Activated CD4-positive, alpha-beta memory T cell treated with anti-CD3 and anti-CD28 coated beads, Interleukin-2, amount 10 ng/mL, durations not matched to agents 7 days and 5 days (primary cell): ENCODE measurements around the gene ITCH. TPM values are rescaled to one million over a fixed set of nuclear protein-coding genes. Genes with fewer than 3 reads are reported as not detected.

ENCODE experiments used
- CTCF ChIA-PET: fragments of 350-600 bp; sonication (Branson Sonifier 250); formaldehyde crosslinking; loops from one replicate; lab custom pipeline; 2021; ENCODE audit warnings: antibody characterized with exemption, inconsistent platforms; lab: Charles Lee
- POLR2A ChIA-PET: fragments of 350-600 bp; sonication (Branson Sonifier 250); formaldehyde crosslinking; loops from one replicate; lab custom pipeline; 2021; ENCODE audit warnings: antibody characterized with exemption; lab: Charles Lee
- DNase-seq: peaks from one replicate; pipeline ENCODE4 v3.0.0-alpha.2; 2020
- H3K27ac Mint-ChIP-seq: one replicate; pipeline ENCODE4 v1.8.0; 2021; ENCODE audit warnings: mild to moderate bottlenecking, mixed read lengths
- H3K27me3 Mint-ChIP-seq: one replicate; pipeline ENCODE4 v1.8.0; 2021; ENCODE audit warnings: mixed read lengths
- H3K36me3 Mint-ChIP-seq: one replicate; pipeline ENCODE4 v1.8.0; 2021; ENCODE audit warnings: low read depth, mixed read lengths
- H3K4me1 Mint-ChIP-seq: one replicate; pipeline ENCODE4 v1.8.0; 2021; ENCODE audit warnings: mixed read lengths
- H3K4me3 Mint-ChIP-seq: one replicate; pipeline ENCODE4 v1.8.0; 2021; ENCODE audit warnings: mild to moderate bottlenecking, mixed read lengths
- H3K9me3 Mint-ChIP-seq: one replicate; pipeline ENCODE4 v1.8.0; 2021; ENCODE audit warnings: mixed read lengths
- total RNA-seq, 2 experiments: library from RNA; stranded (reverse); gene quantifications; one replicate each; pipeline ENCODE4 v1.2.3, GENCODE V29; 2021

ITCH gene
- total RNA-seq, 2 experiments from 2014 or later, result 55.5 to 56.7 TPM

DNA sequence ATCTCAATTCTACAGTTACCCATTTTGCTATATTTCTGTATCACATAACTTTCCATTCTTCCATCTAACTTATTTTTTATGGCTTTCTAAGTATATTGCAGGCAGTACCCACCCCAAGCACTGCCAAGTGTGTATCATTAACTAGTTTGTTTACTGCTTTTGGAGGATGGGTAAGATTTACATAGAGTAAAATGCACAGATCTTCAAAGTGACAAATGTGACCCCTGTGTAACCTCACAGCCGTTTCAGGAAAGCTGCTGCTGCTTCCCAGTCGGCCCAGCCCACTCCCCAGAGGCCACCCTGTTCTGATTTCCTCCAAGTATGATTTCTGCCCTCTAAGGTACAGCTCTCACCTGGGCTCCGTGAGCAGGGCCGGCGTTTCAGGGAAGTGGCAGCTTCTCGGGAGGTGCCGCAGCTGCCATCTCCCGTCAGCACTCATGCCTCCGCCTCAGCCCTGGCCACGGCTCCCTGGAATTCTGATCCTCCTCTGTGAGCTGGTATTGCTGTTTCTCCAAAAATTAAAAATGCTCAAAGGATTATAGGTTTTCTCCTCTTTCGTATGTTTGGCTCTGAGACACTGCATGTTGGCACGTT, 180.5 kb downstream of the ITCH start:
- Mint-ChIP-seq H3K4me3 (no peak overlapping the region), H3K4me1 (peaks cover 21% of the 10 kb centered on the region), H3K27me3 (no peaks in the 10 kb centered on the region), H3K36me3 (peaks cover 35% of the 10 kb centered on the region), H3K27ac (no peak overlapping the region), H3K9me3 (no peaks in the 10 kb centered on the region)
- DNase-seq, result no peak
- POLR2A ChIA-PET, result interaction anchor here (1.0 to 1.5 kb wide), 4 partner anchors 10 to 27 kb away, joined by 3 to 5 read pairs (median 3); partner anchors contain the start of genes DYNLRB1 and MAP1LC3A
- CTCF ChIA-PET, result interaction anchor here (0.6 to 2.9 kb wide), 4 partner anchors 157 to 233 kb away, joined by 3 to 15 read pairs (median 3); no protein-coding TSS in a partner anchor

DNA sequence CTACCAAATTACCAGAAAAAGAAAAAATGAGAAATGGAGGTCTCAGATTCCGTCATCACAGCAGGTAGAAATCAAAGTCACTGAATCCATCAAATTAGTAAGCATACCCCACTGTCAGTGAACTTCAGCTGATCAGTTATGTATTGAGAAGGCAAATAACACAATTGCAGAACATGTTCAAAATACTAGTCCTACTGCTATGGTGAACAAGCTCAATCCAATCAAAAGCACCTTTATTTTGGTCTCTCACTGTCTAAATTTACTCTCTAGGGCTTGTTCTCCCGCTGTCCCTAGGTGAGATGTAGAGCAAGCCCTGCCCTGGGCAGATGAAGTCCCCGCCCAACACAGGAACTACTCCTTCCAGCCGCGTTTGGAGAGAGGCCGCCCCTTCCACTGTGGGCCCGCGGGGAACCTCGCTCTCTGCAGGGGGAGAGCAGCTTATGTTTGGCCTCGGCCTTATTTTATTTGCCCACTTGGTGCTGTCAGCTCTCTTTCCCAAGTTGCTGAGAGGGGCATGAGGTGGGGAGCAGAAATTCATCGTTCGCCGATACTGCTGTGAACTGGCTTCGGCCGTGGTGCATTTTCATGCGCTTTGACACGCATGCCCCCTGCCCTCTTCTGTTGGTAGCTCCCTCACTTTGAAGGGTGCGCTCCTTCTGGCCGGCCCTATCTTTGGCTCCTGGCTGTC, 181.2 kb downstream of the ITCH start:
- no peak for DNase-seq
- Mint-ChIP-seq H3K4me1 (peaks cover 21% of the 10 kb centered on the region), H3K4me3 (no peak overlapping the region), H3K36me3 (peaks cover 29% of the 10 kb centered on the region), H3K9me3 (no peaks in the 10 kb centered on the region), H3K27me3 (no peaks in the 10 kb centered on the region), H3K27ac (no peak overlapping the region)
- ChIA-PET CTCF (interaction anchor here (0.7 to 2.9 kb wide), 4 partner anchors 94 to 231 kb away, joined by 3 to 15 read pairs (median 4); no protein-coding TSS in a partner anchor), POLR2A (interaction anchor here (1.0 to 1.5 kb wide), 4 partner anchors 9 to 28 kb away, joined by 3 to 5 read pairs (median 3); partner anchors contain the start of genes DYNLRB1 and MAP1LC3A)

DNA sequence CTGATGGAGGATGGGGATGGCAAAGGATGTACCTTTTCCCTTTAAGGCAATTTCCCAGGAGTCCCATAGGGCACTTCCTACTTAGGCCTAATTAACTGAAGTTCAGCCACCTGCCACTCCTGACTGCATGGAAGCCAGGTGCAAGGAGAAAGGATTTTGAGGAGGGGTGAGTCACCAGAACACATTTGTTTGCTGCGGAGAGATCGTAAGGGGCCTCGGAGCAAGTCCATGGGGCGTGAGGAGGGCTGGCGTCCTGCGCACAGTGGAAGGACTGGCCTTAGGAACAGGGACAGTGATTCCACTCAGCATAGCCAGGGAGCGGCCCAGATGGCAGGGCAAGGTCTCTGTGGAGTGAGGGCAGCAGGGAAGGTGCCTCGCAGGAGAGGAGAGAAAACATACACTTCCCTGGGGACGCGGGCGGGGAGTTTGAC, 183.7 kb downstream of the ITCH start:
- H3K36me3 Mint-ChIP-seq, result peaks cover 11% of the 10 kb centered on the region
- H3K4me3 Mint-ChIP-seq, result no peak overlapping the region
- peaks cover 7% of the 10 kb centered on the region for H3K4me1 Mint-ChIP-seq
- no peak for DNase-seq
- CTCF ChIA-PET, result no interaction called here
- H3K27me3 Mint-ChIP-seq, result no peaks in the 10 kb centered on the region
- POLR2A ChIA-PET, result no interaction called here
- peak overlapping the region; percentile 5 for H3K27ac Mint-ChIP-seq
- H3K9me3 Mint-ChIP-seq, result no peaks in the 10 kb centered on the region

DNA sequence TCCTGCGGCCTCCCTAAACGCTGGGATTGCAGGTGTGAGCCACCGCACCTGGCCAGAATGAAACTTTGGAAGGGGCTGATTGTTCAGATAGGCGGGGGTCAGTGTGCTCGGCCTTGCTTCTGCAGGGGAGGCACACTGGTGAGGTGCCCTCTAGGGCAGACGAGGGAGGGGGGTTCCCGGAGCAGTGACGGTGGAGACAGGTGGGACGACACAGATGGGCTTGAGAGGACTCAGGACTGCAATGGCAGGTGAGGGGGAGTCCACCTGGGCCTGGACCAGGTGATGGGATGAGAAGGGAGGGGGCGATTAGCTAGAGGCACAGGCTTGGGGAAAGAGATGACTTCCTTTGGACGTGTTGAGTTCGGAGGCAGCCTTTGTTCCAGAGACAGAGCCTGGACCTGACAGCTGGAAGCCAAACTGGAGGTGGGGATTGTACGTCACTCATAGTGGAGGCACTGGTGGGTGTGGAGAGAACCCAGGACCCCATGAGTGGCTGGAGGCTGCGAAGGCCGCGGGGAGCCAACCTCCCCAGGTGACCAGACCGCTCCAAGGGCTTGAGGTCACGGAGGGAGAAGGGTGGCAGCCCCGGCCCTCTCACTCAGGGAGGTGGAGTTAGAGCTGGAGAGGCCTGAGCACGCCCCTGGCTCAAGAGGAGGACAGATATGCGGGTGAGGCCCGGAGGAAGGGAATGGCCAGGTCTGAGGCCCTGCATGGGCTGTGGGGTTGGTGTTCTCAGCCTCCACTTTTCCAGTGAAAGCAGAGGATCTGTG, 185.0 kb downstream of the ITCH start:
- ChIA-PET POLR2A (interaction anchor here (2.8 kb wide), 1 partner anchor 10 kb away, joined by 10 read pairs; the partner anchor contains the start of gene MAP1LC3A), CTCF (no interaction called here)
- H3K27ac Mint-ChIP-seq, result no peak overlapping the region
- H3K4me1 Mint-ChIP-seq, result peaks cover 2% of the 10 kb centered on the region
- no peak overlapping the region for H3K4me3 Mint-ChIP-seq
- no peaks in the 10 kb centered on the region for H3K9me3 Mint-ChIP-seq
- DNase-seq, result no peak
- H3K36me3 Mint-ChIP-seq, result peaks cover 7% of the 10 kb centered on the region
- no peaks in the 10 kb centered on the region for H3K27me3 Mint-ChIP-seq

DNA sequence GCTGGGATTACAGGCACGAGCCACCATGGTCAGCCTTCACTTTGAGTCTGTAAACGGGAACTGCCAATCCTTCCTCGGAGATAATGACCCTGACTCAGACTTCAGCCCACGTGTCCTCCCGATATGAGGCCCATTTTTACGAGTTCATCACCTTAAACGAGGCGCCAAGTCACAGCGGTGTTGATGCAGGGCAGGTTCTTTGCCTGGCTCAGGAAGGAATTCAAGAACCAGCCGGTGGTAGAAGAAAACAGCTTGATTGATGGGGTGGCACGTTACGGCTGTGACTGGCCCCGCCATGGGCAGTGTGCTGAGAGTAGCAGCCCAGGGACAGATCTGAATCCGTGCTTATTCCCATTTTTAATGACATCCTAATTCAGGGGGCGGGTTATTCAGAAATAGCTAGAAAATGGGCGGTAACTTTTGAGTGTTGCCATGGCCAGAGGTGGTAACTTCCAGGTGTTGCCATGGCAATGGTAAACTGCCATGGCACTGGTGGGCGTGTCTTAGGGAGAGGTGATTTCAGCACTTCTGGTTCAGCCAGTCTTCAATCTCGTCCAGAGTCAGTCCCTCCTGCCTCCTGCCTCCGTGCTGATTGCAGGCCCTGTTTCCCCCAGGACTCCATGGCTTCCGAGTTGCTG, 186.3 kb downstream of the ITCH start:
- no peaks in the 10 kb centered on the region for H3K36me3 Mint-ChIP-seq
- ChIA-PET CTCF (no interaction called here), POLR2A (interaction anchor here (2.8 kb wide), 1 partner anchor 9 kb away, joined by 10 read pairs; the partner anchor contains the start of gene MAP1LC3A)
- no peak for DNase-seq
- no peaks in the 10 kb centered on the region for H3K27me3 Mint-ChIP-seq
- no peak overlapping the region for H3K4me3 Mint-ChIP-seq
- no peaks in the 10 kb centered on the region for H3K9me3 Mint-ChIP-seq
- no peaks in the 10 kb centered on the region for H3K4me1 Mint-ChIP-seq
- no peak overlapping the region for H3K27ac Mint-ChIP-seq

DNA sequence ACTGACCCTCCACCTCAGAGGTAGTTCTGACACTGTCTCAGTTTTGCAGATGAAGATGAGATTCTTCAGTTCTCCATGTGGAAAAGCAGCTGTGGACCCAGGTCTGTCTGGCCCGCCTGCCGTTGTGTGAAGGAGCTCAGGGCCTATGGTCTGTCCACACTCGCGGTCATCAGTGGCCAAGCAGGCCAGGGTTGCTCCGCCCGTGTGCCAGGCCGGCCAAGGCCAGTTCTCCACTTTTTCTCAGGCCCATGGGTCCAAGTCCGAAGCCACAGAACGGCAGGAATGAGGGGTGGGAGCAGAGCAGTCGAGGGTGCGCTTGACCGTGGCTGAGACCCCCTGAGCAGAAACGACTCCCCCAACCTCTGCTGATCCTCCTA, 186.8 kb downstream of the ITCH start:
- ChIA-PET CTCF (no interaction called here), POLR2A (interaction anchor here (2.8 kb wide), 1 partner anchor 8 kb away, joined by 10 read pairs; the partner anchor contains the start of gene MAP1LC3A)

DNA sequence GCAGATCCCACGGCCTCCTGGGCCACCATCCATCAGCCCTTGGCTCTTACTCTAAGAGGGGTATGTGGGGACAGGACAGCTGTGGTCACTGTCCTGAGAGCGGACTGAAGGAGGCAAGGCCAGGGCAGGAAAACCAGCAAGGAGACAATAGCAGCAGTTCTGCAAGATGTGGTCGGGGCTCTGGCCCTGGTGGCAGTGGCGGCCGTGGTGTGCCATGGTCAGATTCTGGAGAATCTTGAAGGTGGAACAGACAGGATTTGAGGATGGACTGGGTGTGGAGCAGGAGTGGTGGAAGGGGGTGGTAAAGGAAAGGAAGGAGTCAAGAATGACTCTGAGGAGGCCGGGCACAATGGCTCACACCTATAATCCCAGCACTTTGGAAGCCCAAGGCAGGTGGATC, 189.5 kb downstream of the ITCH start:
- Mint-ChIP-seq H3K36me3 (no peaks in the 10 kb centered on the region), H3K4me1 (peaks cover 5% of the 10 kb centered on the region), H3K4me3 (no peak overlapping the region), H3K27me3 (no peaks in the 10 kb centered on the region), H3K27ac (no peak overlapping the region), H3K9me3 (no peaks in the 10 kb centered on the region)
- no peak for DNase-seq
- CTCF ChIA-PET, result no interaction called here
- POLR2A ChIA-PET, result no interaction called here

More for the DNA sequence above, 186.8 kb downstream of the ITCH start:
- Mint-ChIP-seq H3K36me3 (no peaks in the 10 kb centered on the region), H3K4me3 (no peak overlapping the region), H3K9me3 (no peaks in the 10 kb centered on the region), H3K27me3 (no peaks in the 10 kb centered on the region), H3K27ac (no peak overlapping the region), H3K4me1 (no peaks in the 10 kb centered on the region)
- DNase-seq, result no peak

DNA sequence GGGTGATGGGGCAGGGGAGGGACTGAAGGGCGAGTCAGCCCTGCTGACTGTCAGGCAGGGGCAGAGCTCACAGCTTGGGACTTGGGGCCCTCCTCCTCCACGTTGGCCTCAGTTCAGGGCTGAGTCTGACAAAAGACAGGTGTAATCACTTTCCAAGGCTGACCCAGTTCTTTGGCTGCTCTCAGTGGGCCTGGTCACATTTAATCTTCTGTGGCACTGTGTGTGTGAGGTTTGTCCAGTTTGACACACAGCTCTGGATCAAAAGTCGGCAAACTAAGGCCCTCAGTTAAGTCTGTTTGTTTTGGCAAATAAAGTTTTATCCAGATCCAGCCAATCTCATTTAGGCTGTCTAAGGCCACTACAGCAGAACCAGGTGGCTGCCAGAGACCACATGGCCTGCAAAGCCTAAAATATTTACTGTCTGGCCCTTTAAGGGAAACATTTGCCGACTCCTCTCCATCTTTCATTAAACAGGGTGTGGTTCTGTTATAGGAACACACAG, 190.3 kb downstream of the ITCH start:
- peaks cover 12% of the 10 kb centered on the region for H3K4me1 Mint-ChIP-seq
- no peaks in the 10 kb centered on the region for H3K27me3 Mint-ChIP-seq
- no peak for DNase-seq
- ChIA-PET POLR2A (interaction anchor here (0.6 kb wide), 1 partner anchor 9 kb away, joined by 3 read pairs; no protein-coding TSS in a partner anchor), CTCF (no interaction called here)
- no peaks in the 10 kb centered on the region for H3K9me3 Mint-ChIP-seq
- no peak overlapping the region for H3K4me3 Mint-ChIP-seq
- H3K27ac Mint-ChIP-seq, result no peak overlapping the region
- no peaks in the 10 kb centered on the region for H3K36me3 Mint-ChIP-seq

DNA sequence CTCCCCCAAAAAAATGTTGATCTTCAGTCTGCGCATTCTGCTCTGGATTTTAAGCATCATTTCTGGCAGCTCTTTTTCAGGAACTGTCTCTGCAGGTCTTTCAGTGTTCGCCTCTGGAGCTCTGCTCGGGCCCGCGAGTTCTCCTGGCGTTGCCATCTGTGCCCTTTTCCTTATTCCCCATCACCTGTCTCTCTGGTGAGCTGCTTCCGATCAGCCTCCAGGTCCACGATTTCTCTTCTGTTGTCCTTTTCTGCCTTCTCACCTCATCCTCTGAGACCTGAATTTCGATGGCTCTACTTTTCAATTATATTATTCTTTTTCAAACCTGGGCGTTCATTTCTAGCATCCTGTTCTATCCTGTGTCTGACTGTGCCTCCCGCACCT, 194.9 kb downstream of the ITCH start:
- no peaks in the 10 kb centered on the region for H3K36me3 Mint-ChIP-seq
- ChIA-PET CTCF (interaction anchor here (0.7 to 1.8 kb wide), 5 partner anchors 20 to 245 kb away, joined by 3 to 7 read pairs (median 5); no protein-coding TSS in a partner anchor), POLR2A (interaction anchor here (1.0 to 2.8 kb wide), 12 partner anchors 9 to 255 kb away, joined by 3 to 11 read pairs (median 6); partner anchors contain the start of genes AHCY, DYNLRB1 and PIGU)
- peak overlapping the region; percentile 76 for H3K4me3 Mint-ChIP-seq
- no peaks in the 10 kb centered on the region for H3K27me3 Mint-ChIP-seq
- H3K4me1 Mint-ChIP-seq, result peaks cover 18% of the 10 kb centered on the region
- peak overlapping the region; percentile 40 for H3K27ac Mint-ChIP-seq
- H3K9me3 Mint-ChIP-seq, result no peaks in the 10 kb centered on the region
- no peak for DNase-seq

DNA sequence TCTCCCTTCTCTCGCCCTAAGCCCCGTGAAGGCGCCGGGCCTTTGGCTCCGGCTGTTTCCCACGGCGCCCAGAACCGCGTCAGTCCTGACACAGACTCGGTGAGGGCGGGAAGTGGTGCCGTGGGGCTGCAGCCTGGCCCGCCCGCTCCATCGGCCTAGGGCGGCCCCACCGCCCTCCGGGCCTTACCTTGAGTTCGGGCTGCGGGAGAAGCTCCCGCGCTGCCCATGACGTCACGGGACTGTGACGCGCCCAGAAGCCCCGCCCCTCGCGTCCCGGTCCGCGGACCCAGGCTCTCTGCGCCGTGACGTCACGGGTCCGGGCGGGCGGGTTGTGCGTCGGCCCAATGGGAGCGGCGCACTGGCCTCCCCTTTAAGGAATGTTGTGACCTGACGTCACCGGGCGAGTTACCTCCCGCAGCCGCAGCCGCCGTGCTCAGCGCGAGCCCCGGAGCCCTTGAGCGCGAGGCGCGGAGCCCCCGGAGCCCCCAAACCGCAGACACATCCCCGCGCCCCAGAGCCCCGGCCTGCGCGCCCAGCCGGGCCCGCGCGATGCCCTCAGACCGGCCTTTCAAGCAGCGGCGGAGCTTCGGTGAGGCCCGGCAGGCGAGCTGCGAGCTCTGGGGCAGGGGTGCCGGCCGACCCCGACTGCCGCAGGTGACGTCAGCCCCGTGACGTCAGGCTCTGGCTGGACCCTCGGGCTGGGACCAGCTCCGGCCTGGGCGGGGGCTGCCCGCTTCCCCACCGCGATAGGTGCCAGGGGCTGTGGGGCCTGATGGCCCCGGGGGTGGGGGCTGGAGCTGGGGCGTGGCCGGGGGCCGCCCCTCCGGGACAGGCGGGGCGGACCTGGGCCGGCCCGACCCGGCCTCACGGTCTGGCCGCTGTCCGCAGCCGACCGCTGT, 195.5 kb downstream of the ITCH start, which contains the start of gene MAP1LC3A:
Gene MAP1LC3A, plus strand, starts transcription at position 399 of the 899 bp plus-strand sequence. Its CDS starts 151 bp downstream, at position 550.
- Mint-ChIP-seq H3K27ac (peak within 1 kb of the TSS; percentile 58), H3K9me3 (no peaks in the 10 kb centered on the region), H3K4me3 (peak within 1 kb of the TSS; percentile 76), H3K4me1 (peaks cover 18% of the 10 kb centered on the region), H3K36me3 (no peaks in the 10 kb centered on the region), H3K27me3 (no peaks in the 10 kb centered on the region)
- peak; percentile 95 for DNase-seq
- ChIA-PET POLR2A (interaction anchor here (0.6 to 2.8 kb wide), 16 partner anchors 9 to 255 kb away, joined by 3 to 11 read pairs (median 5); partner anchors contain the start of genes AHCY, DYNLRB1, ITCH and PIGU), CTCF (interaction anchor here (0.5 to 1.8 kb wide), 5 partner anchors 20 to 1369 kb away, joined by 3 to 7 read pairs (median 5); no protein-coding TSS in a partner anchor)
